DMS79 treated with DMSO at 0.1 percent for 48 hours (cell line): Measurements from ENCODE around the gene ADGRF1.
"Not testable (repeated sequence)": the region's sequence is repeated elsewhere in the genome, so short reads cannot be mapped to it uniquely, and the experiment has no call there.

Source experiments
- DNase-seq: peaks from one replicate; lab custom pipeline; 2025; lab: John Stamatoyannopoulos, UW

ADGRF1 gene

DNA sequence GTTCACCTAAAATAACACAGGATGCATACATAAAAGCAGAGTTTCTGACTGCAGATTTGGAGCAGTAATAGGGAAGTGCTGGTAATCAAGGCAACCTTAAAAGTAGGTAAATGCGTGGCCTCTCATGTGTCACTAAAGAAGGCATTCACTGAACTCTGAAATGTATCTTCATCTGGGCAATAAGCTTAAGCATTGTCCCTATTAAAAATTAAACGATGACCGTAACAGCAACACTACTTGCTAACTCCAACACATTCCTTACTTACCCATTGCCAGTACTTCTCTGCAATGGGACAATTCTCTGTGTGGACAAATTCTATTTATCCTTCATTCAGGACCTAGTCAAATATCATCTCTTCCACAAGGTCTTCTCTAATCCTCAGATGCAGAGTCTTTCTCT is 19.9 kb downstream of the ADGRF1 start:
- no peak for DNase-seq

DNA sequence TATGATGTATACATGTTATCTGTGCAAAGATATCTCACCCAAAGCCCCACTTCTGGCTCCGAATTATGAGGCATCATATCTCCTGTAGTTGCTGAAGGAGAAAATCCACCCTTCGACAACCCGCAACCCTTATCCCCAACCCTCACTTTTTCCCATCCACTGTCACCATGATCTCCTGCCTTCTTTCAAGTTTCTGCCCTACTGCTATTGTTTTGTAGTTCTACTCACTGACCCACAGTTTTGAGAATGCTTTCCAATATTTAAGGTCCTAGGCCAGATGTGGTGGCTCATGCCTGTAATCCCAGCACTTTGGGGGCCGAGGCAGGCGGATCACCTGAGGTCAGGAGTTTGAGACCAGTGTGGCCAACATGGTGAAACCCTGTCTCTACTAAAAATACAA is 22.2 kb downstream of the ADGRF1 start:
- no peak for DNase-seq

DNA sequence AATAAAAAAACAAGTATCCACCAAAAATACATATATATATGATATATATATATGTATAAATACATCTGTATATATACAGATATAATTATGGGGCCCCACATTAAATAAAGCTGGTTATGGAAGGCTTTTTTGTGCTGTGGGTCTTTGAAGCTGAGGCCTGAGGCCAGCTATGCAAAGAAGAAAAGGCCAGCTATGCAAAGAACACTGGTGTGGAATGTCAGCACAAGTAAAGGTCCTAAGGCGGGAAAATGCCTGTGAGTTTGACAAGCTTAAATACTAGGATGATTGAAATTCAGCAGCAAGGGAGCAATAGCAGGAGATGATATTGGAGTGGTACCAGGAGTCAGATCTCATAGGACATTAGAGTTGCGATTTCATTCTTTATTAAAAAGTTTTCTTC is 25.2 kb downstream of the ADGRF1 start:
- no peak for DNase-seq

DNA sequence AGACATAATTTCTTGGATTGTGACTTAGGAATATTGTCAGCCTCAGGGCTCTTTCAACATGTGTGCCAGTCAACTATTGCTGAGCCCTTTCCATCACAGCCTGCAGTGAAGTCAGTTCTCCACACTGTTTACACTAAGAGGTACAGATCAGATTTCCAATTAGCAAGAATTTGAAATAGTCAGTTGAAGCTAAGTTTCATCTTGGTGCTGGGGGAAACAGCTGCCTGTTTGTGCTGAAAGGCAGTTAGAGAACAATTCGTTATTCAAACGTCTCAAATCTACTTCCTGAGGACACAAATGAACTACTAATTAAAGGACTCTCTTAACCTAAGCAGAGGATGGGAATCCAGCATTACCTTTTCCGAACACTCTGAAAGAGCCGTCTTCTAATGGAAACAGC is 25.9 kb downstream of the ADGRF1 start:
- no peak for DNase-seq

DNA sequence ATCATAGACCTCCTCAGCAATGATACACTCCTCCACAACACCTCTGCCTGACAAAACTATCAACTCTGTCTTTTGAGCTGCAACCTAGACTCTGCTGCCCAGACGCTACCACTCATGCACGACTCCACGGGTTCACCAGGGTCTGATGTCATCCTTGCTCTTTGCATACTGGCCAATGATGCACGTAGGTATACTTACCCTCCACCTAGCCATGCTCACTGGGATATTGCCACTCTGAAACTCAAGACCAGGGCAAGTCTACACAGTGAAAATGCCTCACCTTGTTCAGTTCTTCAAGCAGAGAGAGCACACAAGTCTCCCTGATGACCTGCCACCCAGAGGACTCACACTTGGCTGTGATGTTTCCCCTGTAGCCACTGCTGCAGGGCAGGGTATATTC is 27.7 kb downstream of the ADGRF1 start:
- DNase-seq: no peak

DNA sequence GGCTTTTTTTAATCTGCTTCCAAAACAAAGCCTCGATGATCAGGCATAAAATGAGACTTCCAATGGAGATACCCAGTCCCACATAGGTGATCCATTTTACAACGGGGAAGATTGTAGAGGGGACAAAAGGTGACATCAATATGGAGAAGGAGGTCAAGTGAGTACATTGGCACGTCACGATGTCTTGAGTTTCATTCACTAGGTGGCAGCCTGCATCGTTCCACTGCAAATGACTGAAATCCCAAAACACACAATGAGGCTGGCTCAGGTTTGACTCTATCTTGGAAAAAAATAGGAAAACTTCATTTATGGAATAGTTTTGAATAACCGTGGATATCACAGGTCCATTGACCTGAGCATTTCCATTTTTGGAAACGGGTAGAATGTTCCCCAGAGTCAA is 32.5 kb downstream of the ADGRF1 start:
- no peak for DNase-seq

DNA sequence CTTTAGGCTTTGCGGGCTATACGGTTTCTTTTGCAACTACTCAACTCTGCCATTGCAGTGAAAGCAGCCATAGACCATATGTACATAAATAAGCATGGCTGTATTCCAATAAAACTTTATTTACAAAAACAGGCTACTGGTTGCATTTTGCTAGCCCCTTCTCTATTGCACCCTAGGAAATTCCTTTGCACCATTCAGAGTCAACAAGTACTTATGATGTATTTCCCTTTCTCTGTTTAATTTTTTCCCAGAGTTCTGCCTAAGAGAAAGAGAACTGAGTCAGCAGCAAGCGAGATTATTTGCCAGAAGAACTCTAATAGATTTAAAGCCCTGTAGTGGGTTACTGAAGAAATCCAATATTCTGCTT is 33.8 kb downstream of the ADGRF1 start:
- DNase-seq: no peak

DNA sequence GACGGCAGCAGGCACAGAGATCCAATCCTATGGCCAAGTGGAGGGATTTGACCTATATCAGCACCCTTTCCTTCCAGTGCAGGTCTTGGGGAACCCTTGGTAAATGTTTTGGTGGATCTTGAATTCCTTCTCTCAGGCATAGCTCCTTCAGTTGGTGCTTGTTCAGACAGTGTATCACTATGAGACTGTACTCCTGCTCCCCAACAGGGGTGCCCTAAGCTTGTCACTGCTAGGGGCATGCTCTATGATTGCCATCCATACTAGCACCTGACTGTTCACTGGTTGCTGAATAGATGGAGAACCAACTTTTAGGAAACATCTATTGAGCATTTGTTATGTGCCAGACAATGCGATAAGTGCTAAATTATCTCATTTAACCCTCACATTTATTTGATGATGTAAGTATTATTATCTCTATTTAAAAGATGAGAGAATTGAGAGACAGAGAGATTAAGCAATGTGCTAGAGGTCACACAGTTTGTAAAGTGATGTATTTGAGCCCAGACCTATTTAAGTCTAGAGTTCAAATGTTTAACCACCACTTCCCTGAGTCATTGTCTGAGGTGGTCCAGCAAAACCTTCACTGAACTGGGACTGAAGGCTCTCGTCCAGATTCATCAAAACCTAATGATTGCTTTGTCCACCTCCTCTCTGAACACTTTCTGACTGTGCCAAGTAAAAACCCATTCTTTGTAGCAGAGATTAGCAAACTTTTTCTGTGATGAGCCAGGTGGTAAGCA is 34.3 kb downstream of the ADGRF1 start:
- no peak for DNase-seq

DNA sequence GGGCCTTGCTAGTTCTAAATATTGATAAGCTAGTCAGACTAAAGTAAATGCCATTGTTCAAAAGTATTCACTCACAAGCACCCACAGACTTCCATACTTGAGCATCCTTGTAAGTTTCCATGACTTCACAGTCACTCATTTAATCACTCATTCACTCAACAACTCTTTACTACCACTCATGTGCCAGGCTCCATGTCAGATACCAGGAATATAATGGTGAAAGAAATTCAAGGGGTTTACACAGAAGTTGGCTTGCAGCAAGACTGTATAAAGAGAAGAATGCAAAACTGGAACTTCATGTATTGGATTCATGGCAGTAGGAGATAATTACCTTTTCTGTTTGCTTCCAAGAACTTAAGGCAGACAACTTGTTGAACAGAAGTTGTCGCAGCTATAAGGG is 36.6 kb downstream of the ADGRF1 start:
- no peak for DNase-seq

DNA sequence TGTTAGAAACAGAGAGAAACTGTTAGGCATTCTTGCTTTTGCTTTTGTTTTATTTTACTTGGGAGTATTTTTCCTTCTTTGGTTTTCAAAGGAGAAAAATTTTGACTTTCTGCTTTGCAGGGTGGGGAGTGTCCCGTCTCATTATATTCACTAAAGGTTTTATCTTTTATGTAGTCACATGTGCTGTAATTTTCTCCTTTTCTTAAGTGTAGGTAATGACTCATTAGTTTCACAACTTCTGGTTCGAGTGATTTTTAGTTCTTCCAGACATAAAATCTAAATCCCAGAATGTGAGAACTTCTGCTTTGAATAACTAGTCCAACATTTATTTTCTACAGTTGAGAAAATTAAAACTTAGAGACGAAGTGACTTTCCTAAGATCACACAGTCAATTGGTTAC is 37.7 kb downstream of the ADGRF1 start:
- DNase-seq: no peak

DNA sequence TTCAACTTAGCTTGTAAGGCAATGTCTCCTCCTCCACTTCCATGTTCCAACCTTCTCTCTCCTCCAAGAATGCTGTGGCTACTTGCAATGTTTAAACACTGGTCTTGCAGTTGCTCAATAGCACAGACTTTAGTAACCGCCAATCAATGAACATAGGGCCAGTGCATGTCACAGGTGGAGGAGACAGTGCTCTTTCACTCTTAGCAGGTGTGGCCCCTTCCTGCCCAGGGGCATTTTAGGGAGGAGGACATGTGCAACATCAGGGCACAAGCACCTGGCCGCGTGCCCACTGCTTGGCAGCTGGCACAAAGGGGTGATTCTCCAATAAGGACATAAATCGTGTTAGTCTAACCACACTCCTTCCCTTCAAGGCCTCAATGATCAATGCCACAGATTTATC is 41.3 kb downstream of the ADGRF1 start:
- no peak for DNase-seq

DNA sequence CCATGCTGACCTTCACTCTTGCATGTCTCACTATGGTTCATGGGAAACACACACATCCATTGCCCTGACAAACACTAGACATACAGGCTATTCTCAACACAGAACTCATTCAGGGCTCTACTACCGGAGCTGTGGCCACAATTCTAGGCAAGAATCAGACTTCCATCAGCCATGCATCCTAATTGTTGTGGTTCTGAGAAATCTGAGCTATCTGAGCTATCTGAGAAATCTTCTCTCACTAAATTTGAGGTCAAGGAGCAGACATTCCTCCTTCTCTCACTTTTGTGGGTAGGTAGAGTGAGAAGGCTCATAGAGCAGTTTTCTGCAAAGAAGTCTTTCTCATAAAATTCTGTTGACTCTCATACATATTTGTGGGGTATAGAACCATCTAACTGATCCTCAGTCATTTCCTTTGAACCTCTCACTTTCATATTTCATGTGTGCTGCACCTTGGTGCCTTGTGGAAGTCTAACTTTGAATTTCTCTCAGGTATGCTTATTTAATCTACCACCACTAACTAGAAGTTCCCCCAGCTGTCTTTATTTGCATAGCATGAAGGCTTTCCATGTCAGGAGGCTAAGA is 43.6 kb downstream of the ADGRF1 start:
- DNase-seq: no peak

DNA sequence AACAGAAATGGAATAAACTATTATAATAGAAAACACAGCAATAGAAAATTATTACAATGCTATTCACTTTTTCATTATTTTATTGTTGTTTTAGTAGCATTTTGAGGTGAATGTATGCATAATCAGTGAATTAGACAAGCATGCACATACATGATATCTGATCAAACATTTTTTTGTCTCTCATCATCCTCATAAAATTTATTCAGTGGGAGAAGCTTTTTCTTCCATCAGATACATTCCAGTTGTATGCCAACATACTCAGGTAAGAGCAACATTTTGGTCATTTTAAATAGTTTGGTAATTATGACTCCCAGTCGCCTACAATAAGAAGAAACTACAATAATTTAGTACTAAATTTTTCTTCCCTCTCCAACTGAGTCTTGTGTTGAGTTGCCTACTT is 44.5 kb downstream of the ADGRF1 start:
- no peak for DNase-seq

DNA sequence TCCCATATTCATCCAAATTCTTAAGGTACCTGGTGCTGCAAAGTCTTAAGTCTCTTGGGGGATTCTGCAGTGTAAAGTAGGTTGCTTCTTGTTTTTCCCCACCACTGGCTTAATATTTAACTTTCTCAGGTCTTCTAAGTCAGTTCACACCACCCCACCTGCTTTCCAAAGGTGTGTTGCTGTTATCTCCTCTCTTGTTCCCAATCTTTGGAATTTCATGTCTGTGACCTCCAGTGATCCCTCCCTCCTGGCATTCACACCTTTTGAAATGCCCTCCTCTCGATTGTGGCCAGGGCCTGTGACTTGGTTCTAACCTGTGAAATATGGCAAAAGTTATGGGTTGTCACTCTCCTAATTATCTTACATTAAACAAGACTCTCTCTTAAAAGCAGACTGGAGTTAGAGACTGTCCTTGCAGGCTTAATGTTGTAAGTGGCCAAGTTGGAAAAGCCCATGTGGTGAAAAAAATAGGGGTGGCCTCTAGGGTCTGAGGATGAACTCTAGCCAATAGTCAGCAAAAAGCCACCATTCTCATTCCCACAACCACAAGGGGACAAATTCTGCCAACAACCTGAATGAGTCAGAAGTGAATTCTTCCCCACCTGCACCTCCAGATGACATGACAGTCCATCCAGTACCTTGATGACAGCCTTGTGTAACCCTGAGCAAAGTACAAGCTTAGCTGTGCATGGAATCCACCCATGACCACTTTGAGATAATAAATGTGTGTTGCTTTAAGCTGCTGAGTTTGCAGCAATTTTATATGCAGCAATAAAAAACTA is 45.1 kb downstream of the ADGRF1 start:
- DNase-seq: no peak

DNA sequence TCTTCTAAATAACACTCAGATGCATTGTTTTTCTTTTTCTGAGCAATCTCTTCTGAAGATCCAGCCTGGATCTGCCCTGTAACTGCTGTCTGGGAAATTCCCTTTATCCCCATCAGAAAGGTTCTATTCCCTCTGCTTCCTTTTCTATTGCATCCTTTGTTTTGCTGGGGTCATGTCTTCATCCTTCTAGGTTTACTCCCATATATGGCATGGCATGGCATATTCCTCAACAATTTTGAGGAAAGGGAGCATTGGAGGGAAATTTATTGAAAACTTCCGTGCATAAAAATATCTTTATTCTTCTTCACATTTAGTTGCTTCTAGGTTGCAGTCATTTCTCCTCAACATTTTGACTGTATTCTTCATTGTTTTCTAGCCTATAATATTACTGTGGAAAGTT is 47.2 kb downstream of the ADGRF1 start:
- no peak for DNase-seq

DNA sequence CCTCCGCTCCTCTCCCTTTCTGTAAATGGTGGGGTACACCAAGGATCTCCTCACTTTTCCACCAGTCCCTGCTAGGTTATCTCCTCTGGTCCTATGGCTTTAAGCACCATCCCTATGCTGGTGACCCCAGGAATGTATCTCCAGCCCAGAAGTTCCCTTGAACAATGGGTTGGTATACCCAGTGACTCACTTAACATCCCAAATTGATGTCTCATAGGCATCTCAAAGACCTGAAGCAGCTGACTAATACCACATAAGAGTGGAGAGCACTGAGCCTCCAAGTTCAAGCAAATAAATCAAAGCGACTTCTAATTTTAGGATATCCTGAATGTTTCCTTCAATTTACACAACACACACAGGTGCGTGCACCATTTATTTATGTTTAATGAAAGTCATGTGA is 48.3 kb downstream of the ADGRF1 start:
- no peak for DNase-seq

DNA sequence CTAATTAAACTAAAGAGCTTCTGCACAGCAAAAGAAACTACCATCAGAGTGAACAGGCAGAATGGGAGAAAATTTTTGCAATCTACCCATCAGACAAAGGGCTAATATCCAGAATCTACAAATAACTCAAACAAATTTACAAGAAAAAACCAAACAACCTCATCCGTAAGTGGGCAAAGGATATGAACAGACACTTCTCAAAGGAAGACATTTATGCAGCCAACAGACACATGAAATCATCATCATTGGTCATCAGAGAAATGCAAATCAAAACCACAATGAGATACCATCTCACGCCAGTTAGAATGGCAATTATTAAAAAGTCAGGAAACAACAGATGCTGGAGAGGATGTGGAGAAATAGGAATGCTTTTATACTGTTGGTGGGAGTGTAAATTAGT is 49.7 kb downstream of the ADGRF1 start:
- not testable (repeated sequence) for DNase-seq

DNA sequence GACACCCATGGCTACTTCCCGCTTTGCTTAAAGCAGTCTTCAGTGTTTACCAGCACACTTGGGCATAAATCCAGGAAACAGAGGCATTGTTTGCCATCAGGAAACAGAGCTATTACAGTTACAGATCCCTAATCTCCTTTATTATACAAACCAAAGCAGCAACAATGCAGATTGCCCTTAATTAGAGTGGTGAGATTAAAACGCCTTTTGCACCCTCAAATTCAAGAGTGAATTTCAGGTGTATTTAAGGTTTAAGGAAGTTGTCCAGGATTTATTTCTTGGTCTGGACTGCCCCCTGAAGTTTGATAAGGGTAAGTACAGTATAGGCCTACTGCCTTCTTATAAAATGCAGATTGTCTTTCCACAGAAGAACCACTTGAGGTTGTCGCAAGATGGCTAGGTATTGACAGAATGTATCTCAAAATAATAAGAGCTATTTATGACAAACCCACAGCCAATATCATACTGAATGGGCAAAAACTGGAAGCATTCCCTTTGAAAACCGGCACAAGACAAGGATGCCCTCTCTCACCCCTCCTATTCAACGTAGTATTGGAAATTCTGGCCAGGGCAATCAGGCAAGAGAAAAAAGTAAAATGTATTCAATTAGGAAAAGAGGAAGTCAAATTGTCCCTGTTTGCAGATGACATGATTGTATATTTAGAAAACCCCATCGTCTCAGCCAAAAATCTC is 51.2 kb downstream of the ADGRF1 start:
- peak; percentile 38 for DNase-seq

DNA sequence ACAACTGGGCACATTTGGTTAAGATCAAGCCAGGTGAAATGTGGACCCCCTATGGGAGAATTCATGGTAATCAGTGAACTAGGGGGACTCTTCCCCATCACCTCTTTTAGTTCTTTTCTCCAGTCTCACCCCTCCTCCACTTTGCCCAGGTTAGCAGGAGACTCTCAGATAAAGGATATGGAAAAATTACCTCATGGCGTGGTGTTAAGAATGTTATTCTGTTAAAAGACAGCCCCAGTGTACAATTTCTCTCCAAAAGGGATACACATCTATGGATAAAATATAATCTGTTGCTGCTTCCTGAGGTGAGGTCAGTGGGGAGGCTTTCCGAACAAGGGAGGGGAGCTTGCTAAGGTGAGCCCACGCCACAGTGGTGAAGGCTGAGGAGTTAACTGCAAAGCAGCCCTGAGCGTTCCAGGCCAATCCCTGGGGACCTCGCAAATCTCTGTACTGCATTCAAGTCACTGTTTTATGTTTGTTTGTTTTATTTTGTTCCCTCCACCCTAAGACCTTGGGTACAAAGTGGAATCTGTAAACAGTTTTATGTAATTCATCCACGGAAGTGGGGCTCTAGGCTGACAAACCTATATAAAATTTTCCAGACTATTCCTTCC is 52.0 kb downstream of the ADGRF1 start:
- DNase-seq: no peak

DNA sequence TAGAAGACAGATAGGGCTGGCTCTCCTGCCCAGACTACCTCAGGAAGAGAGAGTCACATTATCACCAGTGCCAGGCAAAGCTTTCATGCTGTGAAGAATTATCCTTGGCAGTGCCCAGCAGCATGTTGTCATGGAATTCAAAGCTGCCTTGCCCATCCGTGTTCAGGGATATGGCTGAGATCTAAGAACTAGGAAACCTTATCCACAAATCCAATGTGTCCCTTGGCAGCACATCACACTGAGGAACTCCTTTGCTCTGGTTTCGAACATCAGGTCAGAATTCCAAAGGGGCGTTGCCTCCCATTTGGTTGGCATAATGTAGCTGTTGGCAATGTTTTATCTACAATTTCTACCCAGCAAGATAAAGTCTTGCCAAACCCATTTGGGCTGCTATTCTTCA is 52.7 kb downstream of the ADGRF1 start:
- DNase-seq: no peak

DNA sequence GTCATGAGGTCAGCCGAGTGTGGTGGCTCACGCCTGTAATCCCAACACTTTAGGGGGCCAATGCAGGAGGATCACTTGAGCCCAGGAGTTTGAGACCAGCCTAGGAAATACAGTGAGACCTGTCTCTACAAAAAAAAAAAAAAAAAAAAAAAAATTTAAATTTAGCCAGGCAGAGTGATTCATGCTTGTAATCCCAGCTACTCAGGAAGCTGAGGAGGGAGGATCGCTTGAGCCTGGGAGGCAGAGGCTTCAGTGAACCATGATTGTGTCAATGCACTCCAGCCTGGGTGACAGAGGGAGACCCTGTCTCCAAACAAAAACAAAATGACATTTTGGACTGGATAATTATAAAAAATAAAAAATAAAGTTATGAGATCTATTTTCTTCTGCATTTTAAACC is 56.2 kb downstream of the ADGRF1 start:
- no peak for DNase-seq

DNA sequence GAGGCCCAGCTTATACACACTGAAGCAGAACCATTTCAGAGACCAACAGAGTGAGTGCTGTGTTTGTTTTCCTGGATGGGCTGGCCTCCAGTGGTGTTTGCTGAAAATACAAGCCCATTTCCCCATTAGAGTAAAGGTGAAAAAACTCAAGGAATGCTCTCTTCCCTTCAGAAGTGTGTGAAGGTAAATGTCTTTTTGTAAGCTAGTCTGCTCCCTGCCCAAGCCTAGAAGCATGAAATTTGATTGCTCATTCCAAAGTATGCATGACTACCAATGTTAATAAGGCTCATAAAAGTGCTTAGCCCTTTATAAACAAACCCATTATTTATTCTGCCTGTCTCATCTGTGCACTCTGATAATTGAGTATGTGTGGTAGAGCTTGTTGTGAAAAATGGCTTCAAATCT is 59.1 kb downstream of the ADGRF1 start:
- peak; percentile 57 for DNase-seq
